Measurements from ENCODE around the gene ZNF521.

GRCh38 chr18:25050605-25051004, 301.4 kb downstream of the ZNF521 start:
- TF ChIP-seq CTCF (IDR thresholded peaks at IDR 0.05) (no peak), EP300 (IDR thresholded peaks at IDR 0.05) (no peak), POLR2A (IDR thresholded peaks at IDR 0.05) (no peak)
